GM12892 (cell line): ENCODE results near the gene WDFY2.

Source experiments
- DNase-seq: peaks from one replicate; pipeline ENCODE4 v3.0.0; 2011; ENCODE audit not compliant: insufficient read length
- FAIRE-seq: peaks from 2 replicates; lab custom pipeline; 2011; peaks lifted over from hg19 to GRCh38; lab: Jason Lieb, UNC
- POLR2A ChIP-seq: IDR thresholded peaks from 2 replicates; pipeline ENCODE4 v1.6.1; 2011; ENCODE audit warnings: low read depth, low read length, control low read depth
- POLR2AphosphoS5 ChIP-seq: IDR thresholded peaks from 2 replicates; pipeline ENCODE4 v1.6.1; 2011; ENCODE audit warnings: low read depth, low read length, control low read depth
- TAF1 ChIP-seq: IDR thresholded peaks from 2 replicates; pipeline ENCODE4 v1.6.1; 2011; ENCODE audit warnings: low read depth, mild to moderate bottlenecking, control low read depth, low read length, borderline replicate concordance

Gene WDFY2

GRCh38 chr13:51745243-51745642 is 161.0 kb downstream of the WDFY2 start:
- TF ChIP-seq POLR2AphosphoS5 (no peak), POLR2A (no peak), TAF1 (no peak)
- no peak for DNase-seq
- no peak for FAIRE-seq

GRCh38 chr13:51746802-51747201 is 162.5 kb downstream of the WDFY2 start:
- TF ChIP-seq TAF1 (no peak), POLR2A (no peak), POLR2AphosphoS5 (no peak)
- no peak for DNase-seq
- no peak for FAIRE-seq

GRCh38 chr13:51747438-51748434 is 163.5 kb downstream of the WDFY2 start:
- FAIRE-seq (no peak), DNase-seq (no peak)
- TF ChIP-seq POLR2A: no peak
- no peak for TF ChIP-seq TAF1
- TF ChIP-seq POLR2AphosphoS5: no peak

DNA sequence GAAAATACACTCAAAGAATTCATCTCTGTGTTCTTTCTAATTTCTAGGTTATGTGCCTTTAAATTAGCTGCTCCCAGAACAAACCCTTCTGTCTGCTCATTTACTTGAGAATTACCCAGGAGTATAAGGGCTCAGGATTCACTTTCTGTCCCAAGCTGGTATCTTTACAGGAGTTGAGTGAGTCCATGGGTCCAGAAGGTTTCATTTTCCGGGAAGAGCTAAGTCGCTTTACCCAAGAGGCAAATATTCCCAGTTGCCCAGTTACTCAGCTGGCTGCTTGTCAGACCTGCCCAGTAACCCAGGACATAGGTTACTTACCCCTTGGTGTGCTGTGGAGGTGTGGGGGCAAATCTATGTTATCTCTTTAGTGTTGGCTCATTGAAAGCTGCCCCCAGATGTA is 172.4 kb downstream of the WDFY2 start:
- no peak for FAIRE-seq
- no peak for DNase-seq
- no peak for TF ChIP-seq POLR2AphosphoS5
- no peak for TF ChIP-seq POLR2A
- TF ChIP-seq TAF1: no peak

DNA sequence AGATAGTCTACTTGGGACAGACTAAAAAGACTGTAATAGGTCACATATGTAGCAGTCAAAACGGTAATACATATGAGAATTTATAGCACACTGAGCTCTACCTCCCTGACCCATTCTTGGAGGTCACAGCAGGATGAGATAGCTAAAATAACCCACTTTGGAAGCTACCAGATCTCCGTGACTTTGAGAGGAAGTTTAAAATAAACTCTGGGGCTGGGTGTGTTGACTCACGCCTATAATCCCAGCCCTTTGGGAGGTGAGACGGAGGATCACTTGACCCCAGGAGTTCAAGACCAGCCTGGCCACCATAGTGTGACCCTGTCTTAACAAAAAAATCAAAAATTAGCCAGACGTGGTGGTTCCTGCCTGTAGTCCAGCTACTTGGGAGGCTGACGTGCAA is 174.4 kb downstream of the WDFY2 start:
- TF ChIP-seq POLR2AphosphoS5 (no peak), TAF1 (no peak)
- DNase-seq: no peak
- FAIRE-seq: no peak

GRCh38 chr13:51759240-51759639 is 175.0 kb downstream of the WDFY2 start:
- TF ChIP-seq POLR2AphosphoS5 (no peak), TAF1 (no peak), POLR2A (no peak)
- FAIRE-seq (no peak), DNase-seq (no peak)

DNA sequence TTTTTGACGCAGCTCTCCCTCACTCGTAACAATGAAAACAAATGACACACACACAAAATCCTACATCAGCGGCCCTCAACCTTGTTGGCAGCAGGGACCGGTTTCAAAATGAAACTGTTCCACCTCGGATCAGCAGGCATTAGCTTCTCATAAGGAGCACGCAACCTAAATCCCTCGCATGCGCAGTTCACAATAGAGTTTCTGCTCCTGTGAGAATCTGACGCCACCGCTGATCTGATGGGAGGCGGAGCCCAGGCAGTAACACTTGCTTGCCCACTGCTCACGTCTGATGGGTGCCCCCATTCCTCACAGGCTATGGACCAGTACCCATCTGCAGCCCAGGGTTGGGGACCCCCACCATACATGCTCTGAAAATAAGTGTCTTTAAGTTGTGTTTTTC is 176.3 kb downstream of the WDFY2 start:
- FAIRE-seq (no peak), DNase-seq (no peak)
- TF ChIP-seq TAF1: no peak
- TF ChIP-seq POLR2A: no peak
- no peak for TF ChIP-seq POLR2AphosphoS5

- no peak for FAIRE-seq
- DNase-seq: no peak
- TF ChIP-seq POLR2A (no peak), POLR2AphosphoS5 (no peak), TAF1 (no peak)
Measured at GRCh38 chr13:51761643-51762350, 177.5 kb downstream of the WDFY2 start.

DNA sequence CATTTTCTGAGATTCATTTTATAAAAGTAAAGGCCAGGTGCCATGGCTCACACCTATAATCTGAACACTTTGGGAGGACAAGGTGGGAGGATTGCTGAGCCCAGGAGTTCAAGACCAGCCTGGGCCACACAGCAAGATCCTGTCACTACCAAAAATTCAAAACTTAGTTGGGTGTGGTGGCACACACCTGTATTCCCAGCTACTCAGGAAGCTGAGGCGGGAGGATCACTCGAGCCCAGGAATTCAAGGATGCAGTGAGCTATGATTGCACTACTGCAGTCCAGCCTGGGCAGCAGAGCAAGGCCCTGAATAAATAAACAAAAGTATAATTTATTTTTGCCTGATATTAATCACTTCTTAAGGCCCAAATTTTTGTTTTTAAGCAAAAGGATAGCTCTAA is 179.2 kb downstream of the WDFY2 start:
- no peak for FAIRE-seq
- DNase-seq: no peak
- TF ChIP-seq POLR2A (no peak), POLR2AphosphoS5 (no peak), TAF1 (no peak)

DNA sequence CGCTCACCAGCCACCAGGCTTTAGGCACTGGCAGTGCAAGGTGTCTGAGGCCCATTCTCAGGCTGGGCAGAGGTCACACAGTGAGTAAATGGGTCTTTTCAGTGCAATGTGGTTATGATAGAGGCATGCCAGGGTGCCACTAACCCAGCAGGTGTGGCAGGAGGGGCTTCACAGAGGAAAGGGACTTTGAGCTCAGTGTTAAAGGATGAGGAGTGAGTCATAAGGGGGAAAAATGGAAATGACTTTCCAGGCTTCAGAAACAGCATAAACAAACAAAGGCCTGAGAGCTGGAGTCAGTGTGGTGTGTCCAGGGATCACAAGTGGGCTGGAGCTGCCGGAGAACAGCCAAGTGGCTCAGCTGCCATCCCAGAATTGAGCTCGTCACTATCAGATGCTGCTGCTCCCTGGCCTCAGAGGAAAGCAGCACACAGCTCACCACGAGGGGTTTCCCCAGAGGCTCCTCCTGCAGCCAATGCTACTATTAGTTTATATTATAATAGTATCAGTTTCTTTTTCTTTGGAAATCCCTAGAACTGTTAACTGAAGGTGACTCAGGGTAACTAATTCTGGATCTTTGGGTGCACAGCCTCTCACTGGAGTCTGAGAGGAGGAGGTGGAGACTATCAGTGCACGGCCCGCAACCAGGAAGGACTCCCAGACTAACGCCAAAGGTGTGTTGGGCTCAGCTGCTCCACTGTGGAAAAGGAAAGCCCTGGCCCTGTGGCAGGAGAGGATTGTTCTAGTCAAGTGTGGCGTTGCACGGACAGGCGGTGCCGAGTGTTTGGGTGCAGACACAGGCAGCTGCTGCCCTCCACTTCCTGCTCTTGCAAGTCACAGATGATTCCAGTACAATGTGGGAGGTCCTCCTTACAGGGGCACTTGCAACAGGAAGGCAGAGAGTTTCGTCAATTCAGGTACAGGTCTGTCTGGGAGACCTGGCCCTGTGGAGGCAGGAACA is 180.2 kb downstream of the WDFY2 start:
- peak; percentile 91 for FAIRE-seq
- TF ChIP-seq POLR2A (peak; percentile 77), TAF1 (peak; percentile 57; the same call in 1 of the 2 replicates), POLR2AphosphoS5 (peak; percentile 88)
- peak; percentile 51 for DNase-seq

DNA sequence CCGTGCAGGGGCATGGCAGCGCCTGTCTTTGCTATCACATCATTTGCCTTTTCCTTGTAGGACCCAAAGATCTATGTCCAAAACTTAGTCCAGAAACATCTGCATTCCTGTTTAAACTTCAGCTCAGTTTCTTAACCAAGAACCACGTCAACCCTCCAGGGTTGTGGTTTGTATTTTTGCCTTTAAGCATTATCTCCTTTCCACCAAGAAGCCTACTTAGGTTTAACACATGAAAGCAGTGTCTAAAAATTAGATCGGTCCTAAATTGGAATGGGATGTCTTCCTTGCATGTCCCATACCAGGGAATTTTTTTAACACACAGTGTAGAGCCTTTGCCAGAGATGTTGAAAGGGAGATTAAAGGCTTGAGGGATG is 180.9 kb downstream of the WDFY2 start:
- FAIRE-seq: no peak

More for the DNA sequence above, 180.9 kb downstream of the WDFY2 start:
- TF ChIP-seq POLR2A (no peak; the same call in 1 of the 2 replicates), POLR2AphosphoS5 (no peak), TAF1 (no peak)
- DNase-seq: no peak
